ENCODE data around the gene ATP1B3.

GRCh38 chr3:141920701-141921100 is 44.3 kb downstream of the ATP1B3 start:
- TF ChIP-seq EP300 (IDR thresholded peaks at IDR 0.05) = no peak
- TF ChIP-seq, protein P1, sequence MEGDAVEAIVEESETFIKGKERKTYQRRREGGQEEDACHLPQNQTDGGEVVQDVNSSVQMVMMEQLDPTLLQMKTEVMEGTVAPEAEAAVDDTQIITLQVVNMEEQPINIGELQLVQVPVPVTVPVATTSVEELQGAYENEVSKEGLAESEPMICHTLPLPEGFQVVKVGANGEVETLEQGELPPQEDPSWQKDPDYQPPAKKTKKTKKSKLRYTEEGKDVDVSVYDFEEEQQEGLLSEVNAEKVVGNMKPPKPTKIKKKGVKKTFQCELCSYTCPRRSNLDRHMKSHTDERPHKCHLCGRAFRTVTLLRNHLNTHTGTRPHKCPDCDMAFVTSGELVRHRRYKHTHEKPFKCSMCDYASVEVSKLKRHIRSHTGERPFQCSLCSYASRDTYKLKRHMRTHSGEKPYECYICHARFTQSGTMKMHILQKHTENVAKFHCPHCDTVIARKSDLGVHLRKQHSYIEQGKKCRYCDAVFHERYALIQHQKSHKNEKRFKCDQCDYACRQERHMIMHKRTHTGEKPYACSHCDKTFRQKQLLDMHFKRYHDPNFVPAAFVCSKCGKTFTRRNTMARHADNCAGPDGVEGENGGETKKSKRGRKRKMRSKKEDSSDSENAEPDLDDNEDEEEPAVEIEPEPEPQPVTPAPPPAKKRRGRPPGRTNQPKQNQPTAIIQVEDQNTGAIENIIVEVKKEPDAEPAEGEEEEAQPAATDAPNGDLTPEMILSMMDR (IDR thresholded peaks at IDR 0.05) = no peak

Measured in ovary (tissue), 3 donors.